ENCODE measurements around the gene DLK1.

DLK1 gene

DNA sequence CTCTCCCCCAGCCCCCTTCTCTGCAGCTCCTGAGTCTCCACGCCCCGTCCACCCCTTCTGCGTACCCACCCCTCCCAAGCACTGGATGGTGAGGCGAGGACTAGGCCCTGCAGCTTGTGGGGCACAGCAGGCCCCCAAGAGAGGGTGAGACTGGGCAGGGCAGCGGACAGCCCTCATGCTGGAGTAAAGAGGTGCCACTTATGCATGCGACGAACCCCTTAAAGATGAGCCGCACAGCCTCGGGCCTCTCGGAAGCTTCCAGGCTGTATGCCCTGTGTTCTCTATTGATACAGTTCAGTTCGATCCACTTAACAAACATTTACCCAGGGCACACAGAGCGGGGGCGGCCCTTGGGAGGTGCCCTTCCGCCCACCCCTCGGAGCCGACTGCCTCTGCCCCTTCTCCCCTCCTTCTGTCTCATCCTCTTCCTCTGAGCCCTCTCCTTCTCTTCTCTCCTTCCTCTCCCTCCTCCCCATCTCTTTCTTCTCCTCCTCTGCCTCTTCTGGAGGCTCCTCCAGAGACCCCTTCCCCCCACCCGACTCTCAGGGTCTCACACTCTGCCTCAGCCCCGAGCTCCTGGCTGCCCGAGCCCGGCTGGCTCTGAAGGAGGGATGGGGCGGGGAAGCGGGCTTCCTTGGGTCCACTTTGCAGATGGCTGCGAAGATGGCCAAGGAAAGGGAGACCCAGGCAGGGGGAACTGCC is 32.7 kb upstream of the DLK1 start:
- no peak for DNase-seq (ENCODE audit: low read depth, low spot score)

DNA sequence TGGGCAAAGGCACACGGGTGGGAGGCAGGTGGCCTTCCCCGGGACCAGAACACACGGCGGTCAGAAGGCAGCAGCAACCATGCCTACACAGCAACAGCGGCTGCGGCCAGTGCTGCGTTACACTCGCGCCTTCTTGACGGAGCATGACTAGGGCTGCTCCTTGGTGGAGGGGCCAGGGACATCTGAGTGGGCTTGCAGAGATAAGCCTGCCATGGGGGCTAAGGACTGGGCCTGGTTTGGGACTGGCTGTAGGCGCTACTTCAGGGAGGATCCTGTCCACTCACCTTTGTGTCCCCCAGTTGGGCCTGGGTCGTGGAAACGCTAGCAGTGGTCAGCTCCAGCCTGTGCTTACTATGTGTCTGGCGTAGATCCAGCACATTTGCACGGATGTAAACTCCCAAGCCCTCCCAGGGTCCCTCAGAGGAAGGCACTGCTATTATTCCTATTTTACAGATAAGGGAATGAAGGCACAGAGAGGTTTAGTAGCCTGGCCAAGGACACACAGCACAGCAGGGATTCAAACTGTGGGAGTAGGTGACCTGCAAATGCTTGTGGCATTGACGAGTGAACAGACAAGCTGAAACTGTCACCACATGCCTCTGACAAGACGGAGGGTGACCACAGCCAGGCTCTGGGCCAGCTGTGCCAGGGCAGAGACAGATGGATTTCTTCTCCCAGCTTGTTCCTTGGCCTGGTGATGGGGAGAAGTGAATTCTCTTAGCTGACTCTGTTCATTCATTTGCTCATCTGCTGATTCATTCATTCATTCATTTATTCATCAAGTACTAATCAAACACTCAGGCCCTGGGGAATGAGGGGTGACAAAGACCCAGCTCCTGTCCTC is 31.9 kb upstream of the DLK1 start:
- DNase-seq (ENCODE audit: low read depth, low spot score), result no peak

GRCh38 chr14:100695423-100695738 is 31.3 kb upstream of the DLK1 start:
- DNase-seq (ENCODE audit: low read depth, low spot score), result no peak

- DNase-seq (ENCODE audit: low read depth, low spot score), result no peak
These were observed 30.7 kb upstream of the DLK1 start for GRCh38 chr14:100696008-100696407.

DNA sequence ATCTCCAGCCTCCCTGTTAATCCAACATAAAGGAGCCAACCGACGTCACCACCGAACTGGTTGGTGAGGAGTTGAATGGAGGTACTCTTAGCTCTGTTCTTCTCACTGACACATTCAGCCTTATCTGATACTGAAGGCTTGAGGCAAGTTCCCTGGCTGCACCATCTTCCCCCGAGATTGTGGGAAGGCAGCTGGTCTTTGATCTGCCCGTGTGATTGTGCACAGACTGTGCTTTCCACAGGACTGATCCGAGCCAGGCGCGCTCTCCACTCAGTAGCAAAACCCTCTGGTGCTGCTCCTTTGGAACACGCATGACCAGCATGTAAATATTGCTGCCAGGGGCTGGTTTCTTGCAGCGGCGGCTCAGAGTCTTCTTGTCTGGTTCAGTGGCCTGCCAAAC is 30.1 kb upstream of the DLK1 start:
- no peak for DNase-seq (ENCODE audit: low read depth, low spot score)

GRCh38 chr14:100698066-100698465 is 28.6 kb upstream of the DLK1 start:
- DNase-seq (ENCODE audit: low read depth, low spot score), result no peak

DNA sequence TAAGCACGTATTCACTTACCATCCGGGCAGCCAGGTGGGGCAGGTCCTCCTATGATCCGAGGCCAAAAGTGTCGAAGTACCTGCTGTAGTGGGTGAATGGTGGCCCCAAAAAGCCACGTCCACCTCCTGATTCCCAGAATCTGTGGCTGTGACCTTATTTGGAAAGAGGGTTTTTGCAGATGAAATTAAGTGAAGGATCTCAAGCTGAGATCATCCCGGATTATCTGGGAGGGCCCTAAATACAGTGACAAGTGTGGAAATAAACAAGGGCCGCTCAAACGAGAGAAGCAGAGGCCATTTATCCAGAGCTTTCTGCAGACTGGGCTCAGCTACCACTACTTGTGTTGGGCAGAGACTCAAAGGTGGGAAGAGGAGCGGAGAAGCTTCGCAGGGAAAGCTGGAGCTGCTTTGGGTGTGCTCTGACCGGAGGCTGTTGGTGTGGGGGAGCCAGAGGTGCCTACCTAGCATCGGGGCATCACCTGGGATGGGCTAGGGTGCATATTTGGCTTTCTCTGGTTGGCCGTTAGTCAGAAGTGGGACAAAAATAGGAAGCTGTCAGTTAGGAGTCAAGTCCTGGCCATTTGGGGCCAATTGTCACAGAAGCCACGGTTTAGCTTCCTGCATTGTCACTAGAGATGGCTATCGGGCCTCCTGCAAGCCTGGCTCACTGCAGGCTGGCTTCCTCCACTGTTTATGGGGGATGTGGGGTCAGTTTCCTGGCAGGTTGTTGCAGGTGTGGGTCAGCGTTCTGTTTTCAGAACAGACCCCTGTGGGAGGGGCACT is 27.8 kb upstream of the DLK1 start:
- no peak for DNase-seq (ENCODE audit: low read depth, low spot score)

DNA sequence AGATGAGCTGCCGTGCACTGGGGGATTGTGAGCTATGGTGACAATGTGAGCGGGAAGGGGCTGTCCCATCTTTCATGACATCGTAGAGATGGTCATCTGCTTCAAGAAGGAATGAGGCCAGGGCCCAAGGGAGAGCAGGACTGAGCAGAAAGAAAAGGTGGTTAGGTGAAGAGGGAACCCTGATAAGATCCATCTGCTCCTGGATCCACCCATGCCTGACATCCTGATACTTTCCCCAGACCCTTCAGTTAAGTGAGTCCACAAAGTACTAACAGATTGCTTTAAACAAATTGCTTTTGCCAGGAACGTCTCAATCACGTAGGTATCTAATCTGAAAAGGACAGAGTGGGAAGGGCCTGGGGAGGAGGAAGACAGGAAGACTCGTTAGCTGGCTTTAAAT is 25.4 kb upstream of the DLK1 start:
- DNase-seq (ENCODE audit: low read depth, low spot score), result no peak

GRCh38 chr14:100702590-100702989 is 24.1 kb upstream of the DLK1 start:
- no peak for DNase-seq (ENCODE audit: low read depth, low spot score)

DNA sequence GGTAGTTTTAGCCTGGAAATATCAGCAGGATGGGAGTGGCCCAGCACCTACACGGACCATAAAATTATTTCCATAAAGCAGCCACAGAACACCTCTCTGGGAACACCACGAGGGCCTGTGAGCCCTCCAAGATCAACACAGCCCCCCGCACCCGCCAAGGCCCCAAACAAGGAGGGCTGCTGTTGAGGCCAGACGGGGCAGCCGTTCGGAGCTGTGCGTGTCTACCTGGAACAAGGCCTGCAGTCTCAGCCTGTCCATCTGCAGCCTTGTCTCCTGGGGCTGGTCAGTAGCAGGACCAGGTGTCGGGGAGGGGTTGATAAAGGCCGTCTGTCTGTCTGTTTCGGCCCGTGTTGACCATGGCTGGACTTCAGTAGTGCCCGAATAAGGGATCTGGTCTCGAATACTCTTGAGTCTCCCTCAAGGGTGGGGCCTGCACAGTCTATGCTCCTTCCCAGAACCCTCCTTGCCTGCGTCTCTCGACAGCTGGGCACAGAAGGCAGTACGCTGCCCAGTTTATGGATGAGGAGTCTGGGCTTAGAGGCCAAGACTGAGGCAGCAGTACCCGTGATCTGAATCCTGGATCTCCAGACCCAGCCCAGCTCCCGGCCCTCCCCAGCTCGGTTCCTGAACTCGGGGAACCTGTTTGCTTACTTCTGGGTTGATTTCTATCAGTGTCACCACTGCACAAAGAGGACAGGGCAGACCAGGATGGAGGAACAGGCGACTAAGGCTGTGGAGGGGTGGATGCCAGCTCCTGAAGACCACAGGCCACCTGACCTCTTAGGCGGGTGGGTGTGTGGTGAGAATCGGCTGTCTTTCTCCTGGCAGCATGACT is 23.1 kb upstream of the DLK1 start:
- no peak for DNase-seq (ENCODE audit: low read depth, low spot score)

GRCh38 chr14:100706200-100706599 is 20.5 kb upstream of the DLK1 start:
- no peak for DNase-seq (ENCODE audit: low read depth, low spot score)

- no peak for DNase-seq (ENCODE audit: low read depth, low spot score)
These were observed 19.8 kb upstream of the DLK1 start for GRCh38 chr14:100706860-100707259.

- peak; percentile 54 for DNase-seq (ENCODE audit: low read depth, low spot score)
These were observed 18.0 kb upstream of the DLK1 start for GRCh38 chr14:100708425-100709288.

- DNase-seq (ENCODE audit: low read depth, low spot score), result no peak
These were observed 17.1 kb upstream of the DLK1 start for GRCh38 chr14:100709289-100710284.

GRCh38 chr14:100710391-100710790 is 16.3 kb upstream of the DLK1 start:
- no peak for DNase-seq (ENCODE audit: low read depth, low spot score)

GRCh38 chr14:100710826-100711462 is 15.7 kb upstream of the DLK1 start:
- no peak for DNase-seq (ENCODE audit: low read depth, low spot score)

DNA sequence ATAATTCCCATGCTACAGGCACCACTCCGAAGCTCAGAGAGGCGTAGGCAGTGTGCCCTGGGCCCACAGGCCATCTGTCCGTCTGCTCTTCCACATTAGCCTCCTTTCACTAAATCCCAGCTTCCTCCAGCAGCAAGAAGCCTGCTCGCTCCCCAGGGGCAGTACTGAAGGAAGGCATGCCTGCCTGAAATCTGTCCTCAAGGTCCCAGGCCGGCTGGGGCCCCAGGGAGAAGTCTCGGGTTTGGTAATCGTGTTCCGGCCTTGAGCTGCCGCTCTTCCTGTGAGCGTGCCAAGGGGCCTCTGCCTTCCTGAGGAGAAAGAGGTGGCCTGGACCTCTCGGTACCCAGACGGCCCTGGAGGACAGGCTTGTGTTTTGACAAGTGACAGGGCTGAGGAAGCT is 15.2 kb upstream of the DLK1 start:
- no peak for DNase-seq (ENCODE audit: low read depth, low spot score)

GRCh38 chr14:100712490-100712889 is 14.2 kb upstream of the DLK1 start:
- DNase-seq (ENCODE audit: low read depth, low spot score), result no peak

DNA sequence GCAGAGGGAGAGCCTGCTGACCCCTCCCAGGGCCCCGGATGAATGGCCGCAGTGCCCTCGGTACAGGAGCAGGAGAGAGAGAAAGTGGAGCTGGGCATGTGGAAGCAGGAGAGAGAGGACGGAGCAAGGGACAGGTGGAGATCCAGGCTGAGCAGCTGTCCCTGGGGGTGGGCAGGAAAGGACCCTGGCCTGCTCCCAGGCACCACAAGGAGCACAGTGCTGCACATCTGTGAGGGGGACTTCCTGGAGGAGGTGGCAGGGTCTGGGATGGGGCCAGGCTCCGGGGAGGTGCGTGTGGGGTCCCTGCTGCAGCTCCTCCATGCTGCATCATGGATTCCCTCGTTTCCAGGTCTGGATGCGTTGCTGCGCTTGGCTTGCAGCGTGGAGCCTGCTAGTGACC is 13.0 kb upstream of the DLK1 start:
- no peak for DNase-seq (ENCODE audit: low read depth, low spot score)

Data from iPS DF 19.7 (cell line).